NCI-H1105 (cell line): ENCODE data around the gene SH3BP5.

ENCODE experiments used
- DNase-seq: peaks from one replicate; lab custom pipeline; 2025; lab: John Stamatoyannopoulos, UW

Gene SH3BP5

GRCh38 chr3:15347063-15347736 is 14.8 kb upstream of the SH3BP5 start:
- DNase-seq = no peak

- DNase-seq = no peak
Measured at GRCh38 chr3:15346516-15346915, 14.1 kb upstream of the SH3BP5 start.

DNA sequence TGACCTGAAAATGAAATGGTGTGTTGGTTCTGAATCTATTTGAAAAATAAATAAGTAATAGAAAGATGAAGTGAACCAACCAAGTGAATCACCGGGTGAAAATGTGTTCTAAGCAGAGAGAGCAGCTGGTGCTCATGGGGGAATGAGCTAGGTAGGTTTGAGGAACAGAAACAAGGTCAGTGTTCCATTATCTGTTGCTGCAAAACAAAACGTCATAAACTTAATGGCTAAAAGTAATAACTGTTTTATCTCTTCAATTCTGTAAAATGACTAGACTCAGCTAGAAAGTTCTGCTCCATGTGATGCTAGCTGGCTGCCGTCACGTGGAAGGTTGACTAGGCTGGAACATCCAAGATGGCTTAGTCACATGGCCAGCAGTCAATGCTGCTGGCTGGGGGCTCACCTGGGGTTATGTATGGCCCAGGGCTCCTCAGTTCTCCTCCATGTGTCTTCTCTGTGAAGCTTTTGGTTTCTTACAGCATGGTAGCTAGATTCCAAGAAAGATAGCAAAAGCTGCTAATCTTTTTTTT is 13.3 kb upstream of the SH3BP5 start:
- no peak for DNase-seq

GRCh38 chr3:15345066-15345607 is 12.8 kb upstream of the SH3BP5 start:
- peak; percentile 84 for DNase-seq

GRCh38 chr3:15342945-15343344 is 10.6 kb upstream of the SH3BP5 start:
- DNase-seq = no peak

DNA sequence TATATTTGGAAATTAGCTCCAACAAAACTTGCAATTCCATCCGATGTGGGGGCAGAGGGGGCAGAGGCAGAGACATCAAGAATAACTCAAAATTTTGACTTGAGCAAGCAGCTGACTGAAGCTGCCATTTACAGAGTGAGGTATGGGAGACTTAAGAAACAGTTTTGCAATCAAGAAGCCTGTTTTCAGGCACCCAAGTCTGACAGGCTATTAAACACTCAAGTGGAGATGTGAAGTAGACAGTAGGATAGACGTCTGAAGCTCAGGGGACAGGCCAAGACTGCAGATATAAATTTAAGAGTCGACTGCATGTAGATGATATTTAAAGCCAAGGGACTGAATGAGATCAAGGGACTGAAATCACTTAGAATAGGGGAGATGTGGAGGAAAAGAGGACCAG is 9.9 kb upstream of the SH3BP5 start:
- no peak for DNase-seq

GRCh38 chr3:15341030-15341726 is 8.8 kb upstream of the SH3BP5 start:
- DNase-seq = no peak

- DNase-seq = no peak
Measured at GRCh38 chr3:15339786-15340215, 7.4 kb upstream of the SH3BP5 start.

DNA sequence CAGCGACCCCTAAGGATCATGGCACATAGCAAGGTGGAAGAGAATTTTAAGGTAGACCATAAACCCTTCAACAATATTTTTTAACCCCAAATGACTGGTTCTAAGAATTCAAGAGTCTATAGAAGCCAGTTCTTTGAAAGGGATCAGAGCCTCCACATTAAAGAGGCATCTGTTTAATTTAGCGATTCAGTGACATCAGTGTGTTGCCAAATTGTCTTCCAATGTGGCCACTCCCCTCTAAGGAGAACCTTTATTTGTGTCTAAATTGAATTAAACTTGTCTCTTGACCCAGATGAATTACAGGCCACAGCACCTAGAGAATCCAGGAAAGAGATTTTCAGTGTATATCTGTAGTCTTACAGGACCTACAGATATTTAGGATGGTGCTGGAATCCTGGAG is 6.6 kb upstream of the SH3BP5 start:
- DNase-seq = no peak

GRCh38 chr3:15337963-15338362 is 5.6 kb upstream of the SH3BP5 start:
- DNase-seq = no peak

- DNase-seq = no peak
Measured at GRCh38 chr3:15336057-15336456, 3.7 kb upstream of the SH3BP5 start.

DNA sequence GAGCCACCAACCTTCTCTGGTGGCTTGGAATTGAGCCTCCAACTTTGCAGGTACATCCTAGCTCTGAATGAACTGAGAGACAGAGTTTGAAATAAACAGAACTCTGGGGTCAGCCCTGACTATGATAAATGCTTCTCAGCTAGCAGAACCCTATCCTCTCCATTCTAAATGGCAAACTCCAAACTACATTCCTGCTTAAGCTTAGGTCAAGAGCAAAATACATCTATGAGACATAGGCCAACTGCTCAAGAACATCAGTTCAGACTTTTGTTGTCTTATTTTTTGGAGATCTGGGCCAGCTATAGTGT is 1.5 kb upstream of the SH3BP5 start:
- no peak for DNase-seq

DNA sequence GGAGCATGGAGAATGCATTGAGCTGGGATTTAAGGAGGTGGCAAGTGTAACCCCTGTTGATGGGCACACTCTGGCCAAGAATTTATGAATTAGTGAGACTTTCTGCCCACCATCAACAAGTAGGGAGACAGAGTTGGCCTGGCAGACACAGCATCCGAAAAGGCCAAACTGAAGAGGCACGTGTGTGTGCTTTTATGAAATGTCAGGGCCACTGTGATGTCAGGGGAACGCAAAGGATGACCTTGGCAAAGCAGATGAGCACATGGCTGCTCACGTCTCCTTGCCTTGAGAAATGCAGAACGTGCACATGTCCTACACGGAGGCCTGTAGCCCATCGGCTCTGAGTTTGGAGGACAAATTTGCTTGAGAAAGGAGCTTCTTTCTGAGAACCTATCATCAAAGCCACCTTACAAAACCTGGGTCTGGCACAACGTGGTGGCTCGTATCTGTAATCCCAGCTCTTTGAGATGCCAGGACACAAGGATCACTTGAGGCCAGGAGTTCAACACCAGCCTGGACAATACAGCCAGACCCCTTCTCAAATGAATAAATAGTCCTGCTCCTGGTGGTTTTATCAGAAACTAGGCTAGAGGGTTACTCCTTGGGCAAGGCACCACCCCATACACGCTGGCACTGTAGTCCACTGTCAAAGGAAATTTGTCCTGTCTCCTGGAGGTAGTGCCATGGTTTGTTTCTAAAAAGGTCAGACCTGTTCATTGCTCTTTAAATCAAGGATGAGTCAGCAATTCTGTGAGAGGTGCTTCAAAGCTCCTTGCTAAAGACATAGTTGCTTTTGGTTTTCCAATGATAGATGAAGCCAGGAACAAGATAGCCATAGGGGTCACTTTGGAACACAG is 941 bp upstream of the SH3BP5 start:
- DNase-seq = no peak

GRCh38 chr3:15331606-15332404 is 581 bp downstream of the SH3BP5 start:
- no peak for DNase-seq

DNA sequence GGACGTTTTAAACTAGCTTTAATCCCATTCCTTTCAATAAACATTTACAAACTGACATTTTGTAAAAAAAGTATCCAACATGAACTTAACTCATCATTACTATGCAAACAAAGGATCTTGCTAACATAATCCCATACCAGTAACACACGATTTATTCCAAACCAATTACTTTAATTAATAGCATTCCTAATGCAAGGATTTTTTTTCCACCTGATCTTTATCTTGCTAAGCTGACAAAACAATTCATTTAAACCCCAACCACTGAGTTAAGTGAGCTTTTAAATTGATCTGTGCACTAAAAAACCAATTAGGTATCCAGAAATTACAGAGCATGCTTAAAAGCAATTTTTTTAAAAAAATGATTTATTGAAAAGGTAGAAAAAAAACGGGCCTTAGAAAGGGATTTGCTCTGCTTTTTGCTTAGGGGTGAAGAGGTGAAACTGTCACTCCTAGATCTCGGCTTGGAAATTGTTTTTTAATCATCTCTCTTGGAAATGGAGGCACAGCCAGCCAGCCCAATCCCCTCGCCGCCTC is 1.2 kb downstream of the SH3BP5 start:
- no peak for DNase-seq

DNA sequence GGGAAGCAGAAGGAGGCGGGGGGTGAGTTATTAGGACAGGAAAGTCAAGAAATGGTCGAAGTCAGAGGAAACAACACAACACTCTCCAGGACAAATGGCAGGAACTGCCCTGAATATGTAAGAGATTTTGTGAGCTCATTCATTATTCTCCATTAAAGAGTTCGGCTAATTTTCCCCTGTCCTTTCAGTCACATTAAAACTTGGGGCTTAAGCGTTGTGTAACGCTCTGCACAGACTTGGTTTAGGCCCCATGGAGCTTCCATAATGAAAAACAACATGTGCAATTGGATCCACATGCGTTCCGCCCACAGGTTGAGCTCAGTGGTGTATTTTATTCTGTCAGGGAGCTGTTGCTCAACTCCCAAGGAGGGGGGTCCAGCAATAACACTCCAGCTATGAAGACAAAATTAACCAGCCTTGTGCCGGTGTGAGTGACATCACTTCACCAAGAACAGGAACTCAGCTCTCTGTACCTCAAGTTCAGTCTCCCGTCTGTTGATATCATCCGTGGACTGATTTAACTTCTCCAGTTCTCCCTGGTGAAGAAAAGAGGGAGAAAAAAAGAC is 2.3 kb downstream of the SH3BP5 start:
- DNase-seq = no peak

GRCh38 chr3:15329046-15330005 is 3.1 kb downstream of the SH3BP5 start:
- no peak for DNase-seq

DNA sequence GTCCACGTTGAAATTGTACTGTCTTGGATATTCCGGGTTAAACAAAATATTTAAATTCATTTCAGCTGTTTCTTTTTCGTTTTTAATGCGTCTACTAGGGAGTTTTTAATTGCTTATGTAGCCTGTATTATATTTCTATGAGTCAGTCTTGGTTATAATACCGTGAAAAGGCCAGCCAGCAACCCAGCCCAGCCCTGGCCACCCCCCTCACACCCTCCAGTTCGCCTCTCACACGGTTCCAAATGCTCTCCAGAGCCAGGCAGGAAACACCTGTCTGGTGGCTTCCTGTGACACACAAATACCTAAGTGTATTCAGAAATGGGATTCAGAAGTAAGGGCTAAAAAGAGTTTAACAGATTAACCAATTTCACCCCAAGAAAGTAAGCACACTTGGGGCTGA is 4.4 kb downstream of the SH3BP5 start:
- DNase-seq = peak; percentile 50

DNA sequence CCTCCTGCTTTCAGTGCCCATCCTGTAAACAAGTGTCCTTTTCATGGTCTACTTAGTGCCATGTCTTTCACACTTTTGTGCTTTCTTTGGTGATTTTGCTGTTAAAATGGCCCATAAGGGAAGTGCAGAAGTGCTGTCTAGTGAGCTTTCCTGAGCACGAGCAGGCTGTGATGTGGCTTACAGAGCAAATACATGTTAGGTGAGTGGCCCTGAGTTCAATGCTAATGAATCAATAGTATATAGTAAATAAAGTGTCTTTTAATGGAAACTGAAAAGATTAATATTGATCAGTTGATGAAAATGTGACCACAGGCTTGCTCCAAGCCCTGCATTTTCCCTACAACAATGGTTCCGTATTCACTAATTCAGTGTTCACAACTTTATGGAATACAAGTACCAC is 5.7 kb downstream of the SH3BP5 start:
- DNase-seq = no peak

DNA sequence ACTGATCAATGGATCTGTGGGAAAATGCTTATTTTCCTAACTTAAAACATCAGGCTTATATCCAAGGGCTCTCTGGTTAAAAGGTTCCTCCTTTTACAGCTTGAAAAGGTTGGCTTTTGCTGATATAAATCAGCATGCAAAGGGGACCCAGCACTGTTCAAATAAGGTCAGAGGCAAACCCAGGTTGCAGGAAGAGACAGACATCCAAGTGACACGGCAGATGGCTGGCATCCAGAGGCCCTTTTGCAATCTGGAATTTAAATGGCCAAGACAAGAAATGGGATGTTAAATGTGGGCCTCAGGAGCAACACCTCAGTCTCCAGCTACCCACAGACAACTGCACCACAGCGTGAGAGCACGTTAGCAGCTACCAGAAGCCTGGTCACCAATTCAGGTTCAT is 6.3 kb downstream of the SH3BP5 start:
- DNase-seq = no peak
